ENCODE data around the gene KLF3.

DNA sequence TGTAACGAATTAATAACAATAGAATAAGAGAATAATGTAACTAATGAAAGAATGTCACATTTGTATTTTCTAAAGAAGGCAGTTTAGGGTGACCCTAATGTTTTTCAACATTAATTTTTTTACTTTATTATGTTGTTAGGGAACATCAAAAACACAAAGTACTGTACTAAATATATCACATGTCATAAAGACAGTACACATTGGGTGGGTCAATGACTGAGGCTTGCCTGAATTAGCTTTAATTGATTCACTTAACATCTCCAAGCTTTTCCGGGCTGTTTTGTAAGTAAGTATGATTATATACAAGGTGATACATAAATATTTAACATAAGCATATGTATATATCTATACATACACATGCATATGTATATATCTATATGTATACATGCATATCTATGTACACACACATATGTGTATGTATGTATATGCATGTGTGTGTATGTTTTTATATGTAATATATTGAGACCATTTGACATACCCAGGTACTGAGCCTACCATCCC lies 43.4 kb upstream of the KLF3 start:
- TF ChIP-seq POLR2A (IDR thresholded peaks at IDR 0.05) (no peak), CTCF (IDR thresholded peaks at IDR 0.05) (no peak)

All from sigmoid colon (tissue), 3 donors.